Erythroblast (primary cell): Measurements from ENCODE around the gene SEMA7A.

Experiments
- GATA1 ChIP-seq: IDR thresholded peaks from 2 replicates; pipeline ENCODE4 v1.6.1; 2011; ENCODE audit warnings: low read depth, mild to moderate bottlenecking, control low read depth, low read length, moderate library complexity
- POLR2A ChIP-seq: IDR thresholded peaks from 2 replicates; pipeline ENCODE4 v1.6.1; 2011; ENCODE audit warnings: mild to moderate bottlenecking, low read length

DNA sequence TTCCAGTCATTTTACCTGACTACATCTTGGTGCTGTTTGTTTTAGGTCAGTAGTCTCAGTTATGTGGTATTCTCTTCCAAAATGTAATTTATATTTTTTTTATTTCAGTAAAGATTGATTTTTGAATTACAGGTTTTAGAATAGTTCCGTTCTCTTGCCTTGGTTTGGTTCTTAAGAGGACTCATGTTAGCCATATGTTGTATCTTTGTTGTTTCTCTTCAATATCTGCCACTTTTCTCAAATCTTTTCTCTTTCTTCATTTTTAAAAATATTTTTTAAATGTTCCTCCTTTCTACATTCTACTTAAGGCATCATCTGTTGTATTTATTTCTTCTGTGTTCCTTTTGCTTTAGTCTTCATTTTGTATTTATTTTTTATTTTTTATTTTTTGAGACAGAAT is 32.8 kb upstream of the SEMA7A start:
- TF ChIP-seq POLR2A (no peak), GATA1 (no peak)
